Fibroblast of lung (primary cell): Measurements from ENCODE around the gene KIF6.

Source experiments
- EZH2 ChIP-seq: IDR thresholded peaks from 2 replicates; pipeline ENCODE4 v1.5.1; 2012; ENCODE audit warnings: low read length, control low read depth, mild to moderate bottlenecking; ENCODE audit errors: missing control alignments
- TF ChIP-seq, protein P1 (sequence below), 2 donors: IDR thresholded peaks in 1 of 2; conservative IDR thresholded peaks in 1 of 2; 1 replicate in 1 of 2; 2 replicates in 1 of 2; pipeline ENCODE4 v1.5.1; 2011 to 2012; ENCODE audit warnings: low read length in 2 of 2, control low read depth in 1 of 2, inconsistent platforms in 1 of 2, low read depth in 1 of 2, mild to moderate bottlenecking in 1 of 2

DNA sequence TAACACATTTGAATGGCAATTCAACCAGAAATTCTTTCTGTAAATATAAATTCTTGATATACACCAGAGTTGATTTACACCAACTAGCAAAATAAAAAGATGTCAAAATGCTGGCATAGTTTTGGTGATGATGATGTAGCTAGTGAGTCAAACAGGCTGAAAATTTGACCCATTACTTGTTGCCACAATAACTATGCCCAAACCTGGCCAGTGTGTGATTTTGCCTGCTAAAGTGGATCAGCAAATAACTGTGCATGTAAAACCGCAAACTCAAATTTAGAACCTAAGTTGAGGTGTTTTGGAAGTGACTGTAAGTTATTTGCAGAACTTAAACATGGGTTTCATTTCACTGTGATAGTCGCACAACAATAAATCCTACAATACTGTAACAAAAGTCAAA, 125.9 kb downstream of the KIF6 start:
- TF ChIP-seq, protein P1, sequence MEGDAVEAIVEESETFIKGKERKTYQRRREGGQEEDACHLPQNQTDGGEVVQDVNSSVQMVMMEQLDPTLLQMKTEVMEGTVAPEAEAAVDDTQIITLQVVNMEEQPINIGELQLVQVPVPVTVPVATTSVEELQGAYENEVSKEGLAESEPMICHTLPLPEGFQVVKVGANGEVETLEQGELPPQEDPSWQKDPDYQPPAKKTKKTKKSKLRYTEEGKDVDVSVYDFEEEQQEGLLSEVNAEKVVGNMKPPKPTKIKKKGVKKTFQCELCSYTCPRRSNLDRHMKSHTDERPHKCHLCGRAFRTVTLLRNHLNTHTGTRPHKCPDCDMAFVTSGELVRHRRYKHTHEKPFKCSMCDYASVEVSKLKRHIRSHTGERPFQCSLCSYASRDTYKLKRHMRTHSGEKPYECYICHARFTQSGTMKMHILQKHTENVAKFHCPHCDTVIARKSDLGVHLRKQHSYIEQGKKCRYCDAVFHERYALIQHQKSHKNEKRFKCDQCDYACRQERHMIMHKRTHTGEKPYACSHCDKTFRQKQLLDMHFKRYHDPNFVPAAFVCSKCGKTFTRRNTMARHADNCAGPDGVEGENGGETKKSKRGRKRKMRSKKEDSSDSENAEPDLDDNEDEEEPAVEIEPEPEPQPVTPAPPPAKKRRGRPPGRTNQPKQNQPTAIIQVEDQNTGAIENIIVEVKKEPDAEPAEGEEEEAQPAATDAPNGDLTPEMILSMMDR (conservative IDR thresholded peaks at IDR 0.05 in 1 of 2, IDR thresholded peaks at IDR 0.05 in 1 of 2; ENCODE audit: low read depth in 1 of 2, low read length in 2 of 2) = no peak
- TF ChIP-seq EZH2 = no peak
